Thoracic aorta (tissue), 2 donors: Measurements from ENCODE around the gene EIF2S3. TPM values are rescaled to one million over a fixed set of nuclear protein-coding genes. Genes with fewer than 3 reads are reported as not detected.

Source experiments
- ATAC-seq: fragments of 150-250 bp; one replicate; pipeline ENCODE4 v1.8.0; 2017; ENCODE audit warnings: low read depth; ENCODE audit not compliant: insufficient number of reproducible peaks, low FRiP score
- DNase-seq: peaks from one replicate; pipeline ENCODE4 v3.0.0-alpha.2; 2020; ENCODE audit warnings: low spot score
- H3K27ac ChIP-seq, 2 donors: fragments of 200-600 bp; sonication (generic); 1 replicate in 1 of 2; 2 replicates in 1 of 2; pipeline ENCODE4 v1.5.1; 2016; ENCODE audit warnings: mild to moderate bottlenecking in 2 of 2, moderate library complexity in 2 of 2
- H3K27me3 ChIP-seq: fragments of 200-600 bp; sonication (generic); replicated peaks from 2 replicates; pipeline ENCODE4 v1.6.0; 2016; ENCODE audit warnings: mild to moderate bottlenecking; ENCODE audit not compliant: insufficient read depth
- H3K36me3 ChIP-seq: fragments of 200-600 bp; sonication (generic); one replicate; pipeline ENCODE4 v1.5.1; 2016
- H3K4me1 ChIP-seq, 2 donors: fragments of 200-600 bp; sonication (generic); 1 replicate in 1 of 2; 2 replicates in 1 of 2; pipeline versions ENCODE4 v1.5.1 to v1.6.0; 2016; ENCODE audit warnings: low read depth in 2 of 2, mild to moderate bottlenecking in 1 of 2; ENCODE audit not compliant: control insufficient read depth in 1 of 2
- H3K4me3 ChIP-seq: fragments of 200-600 bp; sonication (generic); 2 replicates; pipeline ENCODE4 v1.5.1; 2016; ENCODE audit warnings: mild to moderate bottlenecking
- H3K9me3 ChIP-seq: fragments of 200-600 bp; sonication (generic); 2 replicates; pipeline ENCODE4 v1.5.1; 2016
- total RNA-seq, 2 donors: library from RNA; depleted of rRNA; stranded (reverse); fragments of >200 nt; gene quantifications; one replicate each; pipeline versions ENCODE4 v1.1.0 to v1.2.3, GENCODE V29; 2016
- TF ChIP-seq, protein P1 (sequence below): fragments of 200-600 bp; sonication (generic); IDR thresholded peaks from one replicate; pipeline ENCODE4 v1.5.1; 2019; ENCODE audit warnings: antibody characterized with exemption

Gene EIF2S3
- total RNA-seq, 2 donors from 2014 or later: 71.5 to 100 TPM

DNA sequence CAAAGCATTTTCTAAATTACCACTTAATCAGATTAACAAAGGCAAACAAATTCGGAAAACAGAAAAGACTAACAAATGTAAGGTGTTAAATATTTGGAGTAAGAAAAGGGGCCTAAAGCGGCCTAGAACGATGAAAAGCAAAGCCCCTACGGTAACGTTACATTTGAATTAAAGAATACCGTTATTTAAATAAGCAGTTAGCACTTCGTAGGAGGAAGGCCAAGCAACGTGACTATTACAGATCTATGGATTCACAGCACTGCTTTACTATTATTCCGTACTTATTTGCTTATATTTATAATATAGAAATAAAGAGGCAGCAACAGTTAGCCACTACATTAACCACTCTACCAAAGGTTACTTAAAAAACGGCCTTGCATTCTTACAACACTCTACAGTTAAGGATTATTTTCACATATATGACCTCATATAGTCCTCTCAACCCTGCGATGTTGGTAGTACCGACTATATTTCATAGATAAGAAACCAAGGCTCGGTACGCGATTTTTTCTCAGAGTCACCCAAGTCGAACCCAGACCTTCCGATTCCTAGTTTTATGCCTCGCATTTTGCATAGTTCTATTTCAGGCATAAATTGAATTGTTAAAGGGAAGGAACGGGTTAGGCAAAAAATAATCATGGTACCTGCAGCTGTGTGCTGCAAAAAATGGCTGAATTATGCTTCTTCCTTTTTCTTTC is 30.6 kb upstream of the EIF2S3 start:
- Histone ChIP-seq H3K9me3 (no peaks in the 10 kb centered on the region), H3K4me1 (peaks cover 4 to 7% of the 10 kb centered on the region in 2 donors), H3K27me3 (no peaks in the 10 kb centered on the region), H3K36me3 (no peaks in the 10 kb centered on the region), H3K4me3 (peak overlapping the region; percentile 89), H3K27ac (peak overlapping the region; percentile 84 to 93)
- ATAC-seq (no peak), DNase-seq (no peak)
- TF ChIP-seq, protein P1, sequence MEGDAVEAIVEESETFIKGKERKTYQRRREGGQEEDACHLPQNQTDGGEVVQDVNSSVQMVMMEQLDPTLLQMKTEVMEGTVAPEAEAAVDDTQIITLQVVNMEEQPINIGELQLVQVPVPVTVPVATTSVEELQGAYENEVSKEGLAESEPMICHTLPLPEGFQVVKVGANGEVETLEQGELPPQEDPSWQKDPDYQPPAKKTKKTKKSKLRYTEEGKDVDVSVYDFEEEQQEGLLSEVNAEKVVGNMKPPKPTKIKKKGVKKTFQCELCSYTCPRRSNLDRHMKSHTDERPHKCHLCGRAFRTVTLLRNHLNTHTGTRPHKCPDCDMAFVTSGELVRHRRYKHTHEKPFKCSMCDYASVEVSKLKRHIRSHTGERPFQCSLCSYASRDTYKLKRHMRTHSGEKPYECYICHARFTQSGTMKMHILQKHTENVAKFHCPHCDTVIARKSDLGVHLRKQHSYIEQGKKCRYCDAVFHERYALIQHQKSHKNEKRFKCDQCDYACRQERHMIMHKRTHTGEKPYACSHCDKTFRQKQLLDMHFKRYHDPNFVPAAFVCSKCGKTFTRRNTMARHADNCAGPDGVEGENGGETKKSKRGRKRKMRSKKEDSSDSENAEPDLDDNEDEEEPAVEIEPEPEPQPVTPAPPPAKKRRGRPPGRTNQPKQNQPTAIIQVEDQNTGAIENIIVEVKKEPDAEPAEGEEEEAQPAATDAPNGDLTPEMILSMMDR: no peak

DNA sequence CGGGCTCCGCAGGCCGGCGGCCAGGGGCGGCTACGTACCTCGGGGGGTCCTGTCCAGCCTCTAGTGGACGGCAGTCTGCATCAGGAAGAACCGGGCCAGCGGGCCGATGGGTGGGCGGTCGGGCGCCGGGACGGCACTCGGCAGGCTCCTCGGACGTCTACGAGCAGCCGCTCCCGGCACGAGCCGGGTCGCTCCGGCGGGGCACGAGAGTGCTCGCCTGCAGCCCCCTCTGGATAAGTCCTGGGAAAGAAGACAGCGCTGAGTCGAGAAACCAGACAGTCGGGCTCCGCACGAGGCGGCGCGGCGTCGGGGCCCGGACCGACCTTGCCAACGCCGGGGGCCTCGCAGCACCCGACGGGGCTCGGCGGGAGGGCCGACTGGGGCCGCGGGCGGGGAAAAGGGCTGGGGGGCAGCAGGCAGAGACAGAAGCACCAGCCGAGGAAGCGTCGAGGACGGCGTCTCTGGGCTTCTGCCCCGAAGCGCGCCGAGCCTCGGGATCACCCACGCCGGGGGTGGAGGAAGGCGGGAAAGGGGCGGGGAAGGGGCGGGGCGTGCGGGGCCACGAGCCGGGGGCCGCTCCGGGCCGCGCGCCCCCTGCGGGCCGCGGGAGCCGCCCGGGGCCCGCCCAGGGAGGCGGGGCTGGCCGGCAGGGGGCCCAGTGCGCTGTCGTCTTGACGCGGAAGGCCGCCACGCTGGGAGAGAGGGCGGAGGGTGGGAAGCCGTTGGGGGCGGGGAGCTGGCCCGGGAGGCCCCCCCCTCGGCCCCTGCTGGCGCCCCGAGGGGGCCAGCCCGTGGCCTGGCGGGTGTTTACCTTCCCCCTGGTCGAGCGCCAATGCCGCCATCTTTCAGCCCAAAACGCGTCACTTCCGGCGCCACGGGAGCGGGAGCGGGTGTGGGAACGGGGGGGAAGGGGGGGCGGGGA is 29.7 kb upstream of the EIF2S3 start:
- no peaks in the 10 kb centered on the region for H3K36me3 ChIP-seq
- H3K4me1 ChIP-seq: peaks cover 0 to 4% of the 10 kb centered on the region in 2 donors
- no peaks in the 10 kb centered on the region for H3K9me3 ChIP-seq
- H3K27me3 ChIP-seq: no peaks in the 10 kb centered on the region
- DNase-seq: peak; percentile 22
- H3K27ac ChIP-seq: peak overlapping the region; percentile 89 to 93
- ATAC-seq: peak; percentile 59
- peak overlapping the region; percentile 89 for H3K4me3 ChIP-seq
- TF ChIP-seq, protein P1: no peak

DNA sequence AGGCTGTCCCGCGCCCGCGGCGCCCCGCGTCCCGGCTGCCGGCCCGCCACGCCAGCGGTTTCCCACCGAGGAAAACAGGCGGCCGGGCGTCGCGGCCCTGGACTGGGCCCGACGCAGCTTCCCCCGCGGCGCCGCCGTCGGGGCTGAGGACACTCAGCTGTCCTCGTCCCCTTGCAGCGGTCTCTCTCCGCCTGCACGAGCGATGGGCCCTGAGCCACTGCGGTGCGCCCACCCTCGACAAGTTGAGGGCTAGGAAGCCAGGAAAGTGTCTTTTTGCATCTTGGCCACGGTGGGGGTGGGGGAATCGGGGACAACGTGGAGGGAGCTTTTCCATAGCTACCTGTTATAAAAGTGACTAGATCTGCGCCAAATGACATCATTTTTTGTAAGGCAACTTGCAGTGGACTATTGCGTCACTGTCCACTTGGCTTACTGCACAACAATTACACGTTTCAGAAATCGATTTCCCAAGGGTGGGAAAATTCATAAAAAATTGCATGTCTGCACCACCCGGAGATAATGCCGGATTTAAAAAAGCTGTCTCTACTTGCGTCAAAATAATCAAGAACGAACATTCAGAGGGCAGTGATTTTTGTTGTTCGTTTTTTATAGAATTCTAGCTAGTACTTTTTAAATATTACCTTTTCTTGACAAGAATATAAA is 28.9 kb upstream of the EIF2S3 start:
- DNase-seq: no peak
- Histone ChIP-seq H3K27ac (peak overlapping the region; percentile 89 to 93), H3K9me3 (no peaks in the 10 kb centered on the region), H3K27me3 (no peaks in the 10 kb centered on the region), H3K36me3 (no peaks in the 10 kb centered on the region), H3K4me1 (no peaks in the 10 kb centered on the region), H3K4me3 (peak overlapping the region; percentile 89)
- TF ChIP-seq, protein P1: no peak
- peak; percentile 42 for ATAC-seq

DNA sequence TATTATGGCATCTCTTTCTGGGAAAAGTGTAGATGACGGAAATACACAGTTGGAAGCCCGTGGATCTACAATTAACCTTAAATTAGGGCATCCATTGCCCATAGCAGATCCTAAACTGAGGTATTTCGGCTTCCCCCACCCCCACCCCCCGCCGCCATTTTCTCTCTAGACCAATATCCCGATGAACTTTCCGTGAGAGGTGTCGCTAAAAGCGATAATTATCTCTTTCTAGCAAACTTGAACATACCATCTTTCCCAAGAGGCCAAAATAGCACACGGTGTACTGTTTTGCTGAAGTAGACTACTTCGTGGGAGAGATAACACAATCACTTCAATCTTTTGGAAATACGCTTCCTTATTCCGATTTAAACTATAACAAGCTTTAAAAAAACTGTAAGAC is 28.3 kb upstream of the EIF2S3 start:
- peak overlapping the region; percentile 89 for H3K4me3 ChIP-seq

More for the DNA sequence above, 28.3 kb upstream of the EIF2S3 start:
- DNase-seq: no peak
- no peaks in the 10 kb centered on the region for H3K9me3 ChIP-seq
- TF ChIP-seq, protein P1: no peak
- no peaks in the 10 kb centered on the region for H3K27me3 ChIP-seq
- H3K36me3 ChIP-seq: no peaks in the 10 kb centered on the region
- peak overlapping the region; percentile 89 to 93 for H3K27ac ChIP-seq
- no peak for ATAC-seq
- H3K4me1 ChIP-seq: no peaks in the 10 kb centered on the region
